ENCODE measurements around the gene DNAH3. TPM values are rescaled to one million over a fixed set of nuclear protein-coding genes. Genes with fewer than 3 reads are reported as not detected.
"Not testable (repeated sequence)": the region's sequence is repeated elsewhere in the genome, so short reads cannot be mapped to it uniquely, and the experiment has no call there.

Gene DNAH3
- total and polyA plus RNA-seq, 2 experiments from 2014 or later = not detected

GRCh38 chr16:21053590-21053989, 97.1 kb downstream of the DNAH3 start:
- DNase-seq = no peak
- H3K4me3 ChIP-seq = no peak overlapping the region
- no peaks in the 10 kb centered on the region for H3K79me2 ChIP-seq (ENCODE audit: insufficient read depth)
- in situ Hi-C loops (cut with MboI) = no loop called here
- no peaks in the 10 kb centered on the region for H3F3A ChIP-seq (ENCODE audit: insufficient read depth)
- H3K27me3 ChIP-seq (replicated peaks; ENCODE audit: insufficient read depth) = no peaks in the 10 kb centered on the region; the same call in 1 of the 2 replicates
- no peak for TF ChIP-seq EZH2phosphoT487 (IDR thresholded peaks at IDR 0.05; ENCODE audit: insufficient read depth, low read depth)
- TF ChIP-seq EZH2 (IDR thresholded peaks at IDR 0.05; ENCODE audit: insufficient read depth, poor library complexity, severe bottlenecking) = no peak
- H3K4me1 ChIP-seq (ENCODE audit: insufficient read depth) = no peaks in the 10 kb centered on the region
- H3K9ac ChIP-seq = no peak overlapping the region
- H3K36me3 ChIP-seq (ENCODE audit: low read depth) = no peaks in the 10 kb centered on the region
- H2AFZ ChIP-seq = no peak overlapping the region
- H3K9me3 ChIP-seq (ENCODE audit: low read depth) = no peaks in the 10 kb centered on the region
- 53 to 68% methylated on average over 1 of the region's 1 CpG for WGBS, 2 experiments (ENCODE audit: low coverage in 1 of 2, low lambda C conversion rate in 2 of 2, missing lambda C conversion rate in 2 of 2)
- no peaks in the 10 kb centered on the region for H3K9me2 ChIP-seq (ENCODE audit: insufficient read depth)
- H3K4me2 ChIP-seq (ENCODE audit: unreplicated experiment) = no peak overlapping the region
- no peak overlapping the region for H3K27ac ChIP-seq
- H4K20me1 ChIP-seq (ENCODE audit: insufficient read depth) = no peaks in the 10 kb centered on the region

GRCh38 chr16:21048091-21048912, 102.3 kb downstream of the DNAH3 start:
- H4K20me1 ChIP-seq (ENCODE audit: insufficient read depth); H3K36me3 ChIP-seq (ENCODE audit: low read depth); H3K9ac ChIP-seq; H3K4me1 ChIP-seq (ENCODE audit: insufficient read depth); DNase-seq; in situ Hi-C loops (cut with MboI); H3K9me2 ChIP-seq (ENCODE audit: insufficient read depth); H3K9me3 ChIP-seq (ENCODE audit: low read depth); H3K4me3 ChIP-seq; H3K79me2 ChIP-seq (ENCODE audit: insufficient read depth); H2AFZ ChIP-seq; H3F3A ChIP-seq (ENCODE audit: insufficient read depth); H3K4me2 ChIP-seq (ENCODE audit: unreplicated experiment); H3K27ac ChIP-seq; H3K27me3 ChIP-seq (replicated peaks; ENCODE audit: insufficient read depth): not testable (repeated sequence)
- WGBS, 2 experiments (ENCODE audit: low coverage in 1 of 2, low lambda C conversion rate in 2 of 2, missing lambda C conversion rate in 2 of 2) = 66 to 71% methylated on average over 22 to 30 of the region's 31 CpGs

- Histone ChIP-seq H3K4me1 (ENCODE audit: insufficient read depth) (no peaks in the 10 kb centered on the region), H3K27ac (no peak overlapping the region), H3K9ac (no peak overlapping the region), H3K27me3 (replicated peaks; ENCODE audit: insufficient read depth) (0 out of 2 replicates have a peak, but pooled peaks cover 4% of the 10 kb centered on the region), H3F3A (ENCODE audit: insufficient read depth) (no peaks in the 10 kb centered on the region), H3K4me2 (ENCODE audit: unreplicated experiment) (no peak overlapping the region), H3K9me3 (ENCODE audit: low read depth) (no peaks in the 10 kb centered on the region), H3K9me2 (ENCODE audit: insufficient read depth) (no peaks in the 10 kb centered on the region), H3K4me3 (no peak overlapping the region), H2AFZ (no peak overlapping the region), H3K79me2 (ENCODE audit: insufficient read depth) (no peaks in the 10 kb centered on the region), H4K20me1 (ENCODE audit: insufficient read depth) (no peaks in the 10 kb centered on the region), H3K36me3 (ENCODE audit: low read depth) (no peaks in the 10 kb centered on the region)
- TF ChIP-seq EZH2phosphoT487 (IDR thresholded peaks at IDR 0.05; ENCODE audit: insufficient read depth, low read depth) (no peak), EZH2 (IDR thresholded peaks at IDR 0.05; ENCODE audit: insufficient read depth, poor library complexity, severe bottlenecking) (no peak)
- DNase-seq = no peak
- 55 to 56% methylated on average over 7 of the region's 7 CpGs for WGBS, 2 experiments (ENCODE audit: low coverage in 1 of 2, low lambda C conversion rate in 2 of 2, missing lambda C conversion rate in 2 of 2)
- in situ Hi-C loops (cut with MboI) = no loop called here
Observed at GRCh38 chr16:21038197-21038596, 112.4 kb downstream of the DNAH3 start.

- H4K20me1 ChIP-seq (ENCODE audit: insufficient read depth) = no peaks in the 10 kb centered on the region
- TF ChIP-seq EZH2phosphoT487 (IDR thresholded peaks at IDR 0.05; ENCODE audit: insufficient read depth, low read depth) (no peak), EZH2 (IDR thresholded peaks at IDR 0.05; ENCODE audit: insufficient read depth, poor library complexity, severe bottlenecking) (no peak)
- no peaks in the 10 kb centered on the region for H3F3A ChIP-seq (ENCODE audit: insufficient read depth)
- H3K9ac ChIP-seq = no peak overlapping the region
- in situ Hi-C loops (cut with MboI) = no loop called here
- H3K27ac ChIP-seq = no peak overlapping the region
- no peak overlapping the region for H2AFZ ChIP-seq
- 84 to 86% methylated on average over 15 of the region's 15 CpGs for WGBS, 2 experiments (ENCODE audit: low coverage in 1 of 2, low lambda C conversion rate in 2 of 2, missing lambda C conversion rate in 2 of 2)
- DNase-seq = no peak
- no peaks in the 10 kb centered on the region for H3K4me1 ChIP-seq (ENCODE audit: insufficient read depth)
- no peaks in the 10 kb centered on the region for H3K36me3 ChIP-seq (ENCODE audit: low read depth)
- H3K79me2 ChIP-seq (ENCODE audit: insufficient read depth) = no peaks in the 10 kb centered on the region
- H3K4me3 ChIP-seq = no peak overlapping the region
- H3K4me2 ChIP-seq (ENCODE audit: unreplicated experiment) = no peak overlapping the region
- H3K9me2 ChIP-seq (ENCODE audit: insufficient read depth) = no peaks in the 10 kb centered on the region
- no peaks in the 10 kb centered on the region for H3K9me3 ChIP-seq (ENCODE audit: low read depth)
- 0 out of 2 replicates have a peak, but pooled peaks cover 5% of the 10 kb centered on the region for H3K27me3 ChIP-seq (replicated peaks; ENCODE audit: insufficient read depth)
Observed at GRCh38 chr16:21037736-21038135, 112.9 kb downstream of the DNAH3 start.

Data from GM23248 (cell line).